GM12878 (cell line): ENCODE measurements around the gene OTOG. TPM values are rescaled to one million over a fixed set of nuclear protein-coding genes. Genes with fewer than 3 reads are reported as not detected.

Experiments
- ATAC-seq: fragments of 200-7000 bp; cut with Tn5 transposase; 3 replicates; pipeline ENCODE4 v1.9.1; 2020; ENCODE audit warnings: mild to moderate bottlenecking, moderate library complexity
- BruUV-seq: library from RNA; stranded (reverse); fragments of 400-500 nt; replicated peaks from 2 replicates; lab custom pipeline; 2021; lab: Mats Ljungman, UMichigan
- CTCF ChIA-PET: fragments of 300-600 bp; sonication (Branson Sonifier 250); formaldehyde crosslinking; extraction: SDS; loops from one replicate; lab custom pipeline; 2021; ENCODE audit warnings: inconsistent platforms; lab: Yijun Ruan, JAX
- POLR2A ChIA-PET: fragments of 350-600 bp; formaldehyde crosslinking; extraction: SDS; loops from one replicate; lab custom pipeline; 2021; ENCODE audit warnings: inconsistent platforms; lab: Charles Lee
- RAD21 ChIA-PET: fragments of 300-600 bp; sonication (Branson Sonifier 250); formaldehyde crosslinking; loops from one replicate; lab custom pipeline; 2023; ENCODE audit warnings: antibody characterized with exemption; ENCODE audit not compliant: unreplicated experiment; lab: Charles Lee
- SMC1A ChIA-PET: fragments of 300-600 bp; sonication (Branson Sonifier 250); formaldehyde crosslinking; loops from one replicate; lab custom pipeline; 2023; ENCODE audit not compliant: unreplicated experiment, uncharacterized antibody; lab: Charles Lee
- DNase-seq: peaks from one replicate; pipeline ENCODE4 v3.0.0-alpha.2; 2011; ENCODE audit warnings: low read depth, low spot score
- FAIRE-seq: peaks from 3 replicates; lab custom pipeline; 2011; peaks lifted over from hg19 to GRCh38; lab: Jason Lieb, UNC
- H2AFZ ChIP-seq: 2 replicates; pipeline ENCODE4 v1.6.0; 2011; ENCODE audit warnings: low read depth, low read length, control low read depth; ENCODE audit not compliant: control insufficient read depth
- H3K27ac ChIP-seq: 2 replicates; pipeline ENCODE4 v1.5.1; 2011; ENCODE audit warnings: control low read depth; ENCODE audit not compliant: control insufficient read depth, insufficient read depth
- H3K27me3 ChIP-seq, 2 experiments: replicated peaks in 1 of 2; 2 replicates each; pipeline versions ENCODE4 v1.6.0 to v1.6.1; 2011; ENCODE audit warnings: low read length in 1 of 2; ENCODE audit not compliant: control insufficient read depth in 2 of 2, insufficient read depth in 2 of 2
- H3K36me3 ChIP-seq, 2 experiments: 2 replicates each; pipeline ENCODE4 v1.5.1; 2011; ENCODE audit warnings: low read length in 1 of 2; ENCODE audit not compliant: control insufficient read depth in 2 of 2, insufficient read depth in 2 of 2
- H3K4me1 ChIP-seq: 2 replicates; pipeline ENCODE4 v1.6.1; 2011; ENCODE audit warnings: mild to moderate bottlenecking, low read length, moderate library complexity, mixed read lengths; ENCODE audit not compliant: control insufficient read depth, insufficient read depth
- H3K4me2 ChIP-seq: 2 replicates; pipeline ENCODE4 v1.6.0; 2011; ENCODE audit warnings: control low read depth; ENCODE audit not compliant: control insufficient read depth, insufficient read depth
- H3K4me3 ChIP-seq: fragments of 200-600 bp; sonication (generic); 2 replicates; pipeline ENCODE4 v1.5.1; 2016
- H3K79me2 ChIP-seq: 2 replicates; pipeline ENCODE4 v1.6.0; 2011; ENCODE audit warnings: low read length; ENCODE audit not compliant: control insufficient read depth, insufficient read depth
- H3K9ac ChIP-seq: 2 replicates; pipeline ENCODE4 v1.8.0; 2011; ENCODE audit warnings: low read length, control low read depth, mixed read lengths; ENCODE audit not compliant: control insufficient read depth, insufficient read depth
- H3K9me3 ChIP-seq: replicated peaks from 3 replicates; pipeline ENCODE4 v1.5.1; 2011; ENCODE audit warnings: mild to moderate bottlenecking, low read length; ENCODE audit not compliant: control insufficient read depth, insufficient read depth
- H4K20me1 ChIP-seq: 2 replicates; pipeline ENCODE4 v1.6.0; 2011; ENCODE audit not compliant: control insufficient read depth, insufficient read depth
- NR2C2 ChIP-seq: IDR thresholded peaks from 2 replicates; pipeline ENCODE4 v1.6.1; 2011; ENCODE audit warnings: borderline replicate concordance, low read depth; ENCODE audit not compliant: control insufficient read depth, insufficient read length
- YBX1 ChIP-seq: fragments of 450-650 bp; IDR thresholded peaks from 2 replicates; pipeline ENCODE4 v1.6.1; 2016; ENCODE audit warnings: antibody characterized with exemption
- WGBS: methylation state at CpG from one replicate; pipeline ENCODE4 v1.1.6; 2016; ENCODE audit warnings: low lambda C conversion rate; ENCODE audit not compliant: insufficient replicate concordance, insufficient coverage; ENCODE audit errors: missing lambda C conversion rate; 5-methylcytosine and 5-hydroxymethylcytosine counted together
- in situ Hi-C: fragments of 300-500 bp; cut with MboI; formaldehyde crosslinking; loops from 9 replicates; pipeline ENCODE4 v1.14.3; 2018; ENCODE audit warnings: mixed read lengths
- intact Hi-C: fragments of 100-400 bp; cut with micrococcal nuclease; formaldehyde crosslinking; loops from one replicate; pipeline ENCODE4 v1.14.2; 2022; ENCODE audit not compliant: unreplicated experiment
- polyA plus RNA-seq, 11 experiments: library from polyadenylated mRNA; depleted of rRNA in 4 of 11; unstranded in 6 of 11; stranded (reverse) in 5 of 11; fragments of >200 nt; fragmentation: Nextera tagmentation in 4 of 11; fragmentation: Illumina TruSeq in 1 of 11; extraction: Ambion mirVana in 4 of 11; extraction: Trizol in 1 of 11; gene quantifications; 1 replicate in 1 of 11; 2 replicates in 10 of 11; pipeline versions ENCODE4 v1.2.1 to v1.2.3, GENCODE V29; 2011 to 2016; ENCODE audit warnings: inconsistent platforms in 2 of 11, missing spikeins in 2 of 11, low read depth in 1 of 11
- total RNA-seq, 4 experiments: library from RNA; depleted of rRNA in 3 of 4; stranded (reverse); fragments of >200 nt in 3 of 4; fragmentation: Illumina TruSeq in 1 of 4; extraction: Trizol in 1 of 4; gene quantifications; 2 replicates each; pipeline versions ENCODE4 v1.2.1 to v1.2.3, GENCODE V29; 2013 to 2021
- TF ChIP-seq, protein P1 (sequence below): IDR thresholded peaks from 2 replicates; pipeline ENCODE4 v1.6.1; 2011; ENCODE audit warnings: low read depth, low read length, improper control_type of control experiment, borderline replicate concordance
- TF ChIP-seq, protein P2 (sequence below): fragments of 150-350 bp; IDR thresholded peaks from 2 replicates; pipeline ENCODE4 v1.6.1; 2016; ENCODE audit warnings: low read depth, low read length

Gene OTOG
- total and polyA plus RNA-seq, 10 of the 15 experiments (the other 5 are each of a cell fraction or from before 2014, with no cell fraction given): not detected

DNA sequence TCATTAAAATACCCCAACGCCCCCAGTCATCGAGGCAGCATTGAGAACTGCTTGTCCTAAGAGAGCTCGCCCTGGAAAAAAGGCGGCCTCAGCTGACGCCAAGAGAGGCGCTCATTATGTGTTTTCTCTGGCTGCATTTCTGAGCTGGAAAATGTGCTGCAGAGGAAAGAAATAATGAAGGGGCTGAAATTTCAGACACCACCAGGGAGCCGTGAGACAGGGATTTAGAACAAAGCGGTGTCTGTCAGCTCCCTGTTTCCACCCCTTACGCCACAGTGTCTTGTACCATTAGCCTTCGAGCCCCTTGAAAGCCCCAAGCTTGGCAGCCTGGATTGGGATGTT, 17.2 kb upstream of the OTOG start (continued):
- TF ChIP-seq, protein P1, sequence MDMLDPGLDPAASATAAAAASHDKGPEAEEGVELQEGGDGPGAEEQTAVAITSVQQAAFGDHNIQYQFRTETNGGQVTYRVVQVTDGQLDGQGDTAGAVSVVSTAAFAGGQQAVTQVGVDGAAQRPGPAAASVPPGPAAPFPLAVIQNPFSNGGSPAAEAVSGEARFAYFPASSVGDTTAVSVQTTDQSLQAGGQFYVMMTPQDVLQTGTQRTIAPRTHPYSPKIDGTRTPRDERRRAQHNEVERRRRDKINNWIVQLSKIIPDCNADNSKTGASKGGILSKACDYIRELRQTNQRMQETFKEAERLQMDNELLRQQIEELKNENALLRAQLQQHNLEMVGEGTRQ: no peak
- TF ChIP-seq, protein P2, sequence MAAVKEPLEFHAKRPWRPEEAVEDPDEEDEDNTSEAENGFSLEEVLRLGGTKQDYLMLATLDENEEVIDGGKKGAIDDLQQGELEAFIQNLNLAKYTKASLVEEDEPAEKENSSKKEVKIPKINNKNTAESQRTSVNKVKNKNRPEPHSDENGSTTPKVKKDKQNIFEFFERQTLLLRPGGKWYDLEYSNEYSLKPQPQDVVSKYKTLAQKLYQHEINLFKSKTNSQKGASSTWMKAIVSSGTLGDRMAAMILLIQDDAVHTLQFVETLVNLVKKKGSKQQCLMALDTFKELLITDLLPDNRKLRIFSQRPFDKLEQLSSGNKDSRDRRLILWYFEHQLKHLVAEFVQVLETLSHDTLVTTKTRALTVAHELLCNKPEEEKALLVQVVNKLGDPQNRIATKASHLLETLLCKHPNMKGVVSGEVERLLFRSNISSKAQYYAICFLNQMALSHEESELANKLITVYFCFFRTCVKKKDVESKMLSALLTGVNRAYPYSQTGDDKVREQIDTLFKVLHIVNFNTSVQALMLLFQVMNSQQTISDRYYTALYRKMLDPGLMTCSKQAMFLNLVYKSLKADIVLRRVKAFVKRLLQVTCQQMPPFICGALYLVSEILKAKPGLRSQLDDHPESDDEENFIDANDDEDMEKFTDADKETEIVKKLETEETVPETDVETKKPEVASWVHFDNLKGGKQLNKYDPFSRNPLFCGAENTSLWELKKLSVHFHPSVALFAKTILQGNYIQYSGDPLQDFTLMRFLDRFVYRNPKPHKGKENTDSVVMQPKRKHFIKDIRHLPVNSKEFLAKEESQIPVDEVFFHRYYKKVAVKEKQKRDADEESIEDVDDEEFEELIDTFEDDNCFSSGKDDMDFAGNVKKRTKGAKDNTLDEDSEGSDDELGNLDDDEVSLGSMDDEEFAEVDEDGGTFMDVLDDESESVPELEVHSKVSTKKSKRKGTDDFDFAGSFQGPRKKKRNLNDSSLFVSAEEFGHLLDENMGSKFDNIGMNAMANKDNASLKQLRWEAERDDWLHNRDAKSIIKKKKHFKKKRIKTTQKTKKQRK: no peak

DNA sequence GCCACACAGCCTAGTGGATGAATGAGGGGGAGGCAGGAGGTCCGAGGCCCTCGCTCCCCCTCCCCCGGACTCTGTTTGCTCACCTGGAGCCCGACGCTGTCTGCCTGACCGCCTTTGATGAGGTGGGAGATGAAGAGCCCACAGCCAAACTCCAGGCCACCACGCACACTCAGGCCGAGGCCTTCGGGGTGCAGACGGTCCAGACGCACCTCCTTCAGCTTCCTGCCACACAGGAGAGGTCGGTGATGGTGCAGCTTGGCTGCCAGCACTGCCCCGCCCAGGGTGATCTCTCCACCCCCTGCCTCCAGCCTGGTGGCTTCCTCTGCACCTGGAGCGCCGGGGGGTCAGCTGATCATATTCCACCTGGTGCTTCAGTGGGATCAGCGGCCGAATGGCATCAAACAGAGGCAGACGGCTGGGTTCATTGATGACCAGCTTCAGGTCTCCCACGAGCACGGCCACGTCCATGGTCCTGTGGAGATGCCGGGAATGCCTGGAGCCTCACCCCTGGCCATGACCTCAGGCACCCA, 15.9 kb upstream of the OTOG start:
- Histone ChIP-seq H3K9me3 (no peaks in the 10 kb centered on the region), H3K27ac (no peak overlapping the region), H3K4me2 (no peak overlapping the region), H3K79me2 (no peaks in the 10 kb centered on the region), H3K36me3 (no peaks in the 10 kb centered on the region), H3K4me1 (no peaks in the 10 kb centered on the region), H3K4me3 (no peak overlapping the region), H3K9ac (no peak overlapping the region), H4K20me1 (peaks cover 4% of the 10 kb centered on the region; the same call in 1 of the 2 replicates), H2AFZ (no peak overlapping the region), H3K27me3 (peaks cover 0 to 3% of the 10 kb centered on the region in 2 experiments; a peak in 2 of 4 replicates)
- in situ Hi-C loops (no loop called here), intact Hi-C loops (no loop called here)
- SMC1A ChIA-PET: interaction anchor here (0.7 kb wide), 1 partner anchor 39 kb away, joined by 3 read pairs; no protein-coding TSS in a partner anchor
- RAD21 ChIA-PET: no interaction called here
- 29% methylated on average over 22 of the region's 22 CpGs for WGBS
- no TSS peak for BruUV-seq
- ATAC-seq (no peak), FAIRE-seq (no peak), DNase-seq (no peak)
- no peak for TF ChIP-seq YBX1
- TF ChIP-seq NR2C2: no peak
- POLR2A ChIA-PET: no interaction called here
- CTCF ChIA-PET: interaction anchor here (1.9 to 2.4 kb wide), 2 partner anchors 164 to 301 kb away, joined by 4 to 10 read pairs; no protein-coding TSS in a partner anchor
